Lung microvascular endothelial cell (primary cell): ENCODE results near the gene MIF. TPM values are rescaled to one million over a fixed set of nuclear protein-coding genes. Genes with fewer than 3 reads are reported as not detected.
"Not testable (repeated sequence)": the region's sequence is repeated elsewhere in the genome, so short reads cannot be mapped to it uniquely, and the experiment has no call there.

ENCODE experiments used
- DNase-seq, 2 donors: peaks; one replicate each; pipeline versions ENCODE4 v3.0.0 to v3.0.0-alpha.2; 2010; ENCODE audit warnings: low read depth in 2 of 2
- total RNA-seq: library from RNA; depleted of rRNA; stranded (reverse); fragments of >200 nt; gene quantifications from 2 replicates; pipeline ENCODE4 v1.2.1, GENCODE V29; 2014

Gene MIF
- total RNA-seq, 1 donor from 2014 or later = 355 TPM

GRCh38 chr22:23938328-23939016 lies 44.3 kb downstream of the MIF start:
- peak in 1 of 2 donors; percentile 30 for DNase-seq

- no peak for DNase-seq
These were observed 44.8 kb downstream of the MIF start for GRCh38 chr22:23939017-23939357.

- not testable (repeated sequence) for DNase-seq
These were observed 46.0 kb downstream of the MIF start for GRCh38 chr22:23940166-23940565.

Other genes starting within 250 kb of the MIF start
- not detected in 2 replicates for gene RGL4, start 203.4 kb upstream of the MIF start, total RNA-seq
- gene ZNF70, start 143.3 kb upstream of the MIF start, total RNA-seq = 1.3 and 1.8 TPM in 2 replicates
- gene VPREB3, start 140.0 kb upstream of the MIF start, total RNA-seq = not detected in 2 replicates
- gene C22orf15, start 131.4 kb upstream of the MIF start, total RNA-seq = under 0.01 and 0.44 TPM in 2 replicates
- 5.7 and 10.3 TPM in 2 replicates for gene CHCHD10, start 126.4 kb upstream of the MIF start, total RNA-seq
- gene MMP11, start 121.5 kb upstream of the MIF start, total RNA-seq = 3.4 and 5.0 TPM in 2 replicates
- 20.3 and 21.8 TPM in 2 replicates for gene SMARCB1, start 107.4 kb upstream of the MIF start, total RNA-seq
- 0.40 and 0.44 TPM in 2 replicates for gene DERL3, start 55.4 kb upstream of the MIF start, total RNA-seq
- 4.0 and 4.4 TPM in 2 replicates for gene SLC2A11, start 36.5 kb upstream of the MIF start, total RNA-seq
- gene GSTT2B, start 66.8 kb downstream of the MIF start, total RNA-seq = 0.65 and 4.0 TPM in 2 replicates
- gene DDTL, start 72.5 kb downstream of the MIF start, total RNA-seq = 4.4 and 6.5 TPM in 2 replicates
- gene DDT, start 80.1 kb downstream of the MIF start, total RNA-seq = 106 and 113 TPM in 2 replicates
- 0.20 TPM in 1 of 2 replicates, not detected in the other for gene GSTT2, start 85.8 kb downstream of the MIF start, total RNA-seq
- gene GSTT4, start 111.1 kb downstream of the MIF start, total RNA-seq = not detected in 2 replicates
- 16.1 and 22.6 TPM in 2 replicates for gene CABIN1, start 116.9 kb downstream of the MIF start, total RNA-seq